Measurements from ENCODE around the gene TGFBR3L.

Gene TGFBR3L

DNA sequence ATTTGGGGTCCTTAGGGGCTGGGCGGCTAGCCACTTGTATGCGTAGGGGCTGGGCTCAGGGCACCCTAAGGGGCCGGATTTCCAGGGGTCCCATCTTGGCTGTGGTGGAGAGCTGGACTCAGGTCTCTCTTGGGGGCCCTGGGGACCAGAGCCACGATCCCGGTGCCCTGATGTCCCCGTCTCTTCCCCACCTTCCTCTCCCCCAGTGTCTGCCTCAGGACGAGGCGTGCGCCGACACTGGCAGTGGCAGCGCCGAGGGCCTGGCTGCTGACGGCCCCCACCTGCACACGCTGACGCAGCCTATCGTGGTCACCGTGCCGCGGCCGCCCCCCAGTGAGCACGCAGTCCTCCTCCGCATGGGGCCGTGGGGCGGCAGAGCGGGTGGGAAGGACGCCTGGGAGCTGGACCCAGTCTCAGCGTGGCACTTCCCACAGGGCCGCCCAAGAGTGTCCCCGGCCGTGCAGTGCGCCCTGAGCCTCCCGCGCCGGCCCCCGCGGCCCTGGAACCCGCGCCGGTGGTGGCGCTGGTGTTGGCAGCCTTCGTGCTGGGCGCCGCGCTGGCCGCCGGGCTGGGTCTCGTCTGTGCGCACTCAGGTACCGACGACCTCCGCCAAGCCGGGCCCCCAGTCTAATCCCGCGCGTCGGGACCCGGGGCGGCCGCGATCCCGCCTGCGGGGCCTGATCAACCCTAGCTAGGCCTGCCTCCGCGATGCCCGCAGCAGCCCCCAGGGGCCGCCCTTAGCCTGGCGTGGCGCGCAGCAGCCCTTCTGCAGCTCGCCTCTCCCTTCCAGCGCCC lies 2.8 kb downstream of the TGFBR3L start (continued):
- TF ChIP-seq ZNF529 (tag by site-specific recombination; IDR thresholded peaks at IDR 0.05; ENCODE audit: insufficient replicate concordance) (no peak), ZNF660 (tag by site-specific recombination; IDR thresholded peaks at IDR 0.05) (0 out of 2 replicates have a peak, but pooled peaks have one; percentile 60), ZNF792 (tag by site-specific recombination; IDR thresholded peaks at IDR 0.05) (no peak), GFI1B (tag by site-specific recombination; IDR thresholded peaks at IDR 0.05) (no peak), REPIN1 (tag by site-specific recombination; IDR thresholded peaks at IDR 0.05; ENCODE audit: low read depth) (no peak), GLIS1 (tag by site-specific recombination; IDR thresholded peaks at IDR 0.05) (peak; percentile 99), EGR2 (tag by site-specific recombination; IDR thresholded peaks at IDR 0.05; ENCODE audit: low read depth) (peak; percentile 82), ZNF221 (tag by site-specific recombination; IDR thresholded peaks at IDR 0.05; ENCODE audit: borderline replicate concordance) (no peak), ZXDB (tag by site-specific recombination; IDR thresholded peaks at IDR 0.05) (peak; percentile 22; the same call in 1 of the 2 replicates), ZNF148 (tag by site-specific recombination; IDR thresholded peaks at IDR 0.05; ENCODE audit: borderline replicate concordance) (no peak), ZNF777 (tag by site-specific recombination; IDR thresholded peaks at IDR 0.05; ENCODE audit: borderline replicate concordance) (no peak; the same call in 1 of the 2 replicates), ZNF416 (tag by site-specific recombination; IDR thresholded peaks at IDR 0.05) (no peak), GLIS2 (tag by site-specific recombination; IDR thresholded peaks at IDR 0.05) (peak; percentile 91), ZNF16 (tag by site-specific recombination; IDR thresholded peaks at IDR 0.05; ENCODE audit: low read depth) (no peak), ZNF621 (tag by site-specific recombination; IDR thresholded peaks at IDR 0.05) (no peak), ZNF121 (tag by site-specific recombination; IDR thresholded peaks at IDR 0.05) (no peak), ZBTB7A (tag by site-specific recombination; IDR thresholded peaks at IDR 0.05; ENCODE audit: low read depth) (no peak), ZNF239 (tag by site-specific recombination; IDR thresholded peaks at IDR 0.05) (no peak), ZBTB21 (tag by site-specific recombination; IDR thresholded peaks at IDR 0.05) (no peak), HOXC10 (CRISPR knock-in tag; IDR thresholded peaks at IDR 0.05) (no peak), RBAK (tag by site-specific recombination; IDR thresholded peaks at IDR 0.05) (no peak), ZNF664 (tag by site-specific recombination; IDR thresholded peaks at IDR 0.05) (no peak), ZNF248 (tag by site-specific recombination; IDR thresholded peaks at IDR 0.05) (no peak), ZNF10 (tag by site-specific recombination; IDR thresholded peaks at IDR 0.05) (peak; percentile 8; the same call in 1 of the 2 replicates), ZNF184 (tag by site-specific recombination; IDR thresholded peaks at IDR 0.05) (0 out of 2 replicates have a peak, but pooled peaks have one; percentile 25), ZNF211 (tag by site-specific recombination; IDR thresholded peaks at IDR 0.05; ENCODE audit: low read depth) (no peak), ZSCAN16 (tag by site-specific recombination; IDR thresholded peaks at IDR 0.05) (no peak), ZNF24 (tag by site-specific recombination; IDR thresholded peaks at IDR 0.05) (no peak), ZFP69B (tag by site-specific recombination; IDR thresholded peaks at IDR 0.05) (0 out of 2 replicates have a peak, but pooled peaks have one; percentile 22), ZNF600 (tag by site-specific recombination; IDR thresholded peaks at IDR 0.05) (peak; percentile 24; the same call in 1 of the 2 replicates), WT1 (tag by site-specific recombination; IDR thresholded peaks at IDR 0.05) (no peak), ZNF214 (tag by site-specific recombination; IDR thresholded peaks at IDR 0.05; ENCODE audit: borderline replicate concordance) (no peak), KLF1 (tag by site-specific recombination; IDR thresholded peaks at IDR 0.05) (no peak), ZNF560 (tag by site-specific recombination; IDR thresholded peaks at IDR 0.05; ENCODE audit: borderline replicate concordance) (no peak)
- TF ChIP-seq, protein P1, sequence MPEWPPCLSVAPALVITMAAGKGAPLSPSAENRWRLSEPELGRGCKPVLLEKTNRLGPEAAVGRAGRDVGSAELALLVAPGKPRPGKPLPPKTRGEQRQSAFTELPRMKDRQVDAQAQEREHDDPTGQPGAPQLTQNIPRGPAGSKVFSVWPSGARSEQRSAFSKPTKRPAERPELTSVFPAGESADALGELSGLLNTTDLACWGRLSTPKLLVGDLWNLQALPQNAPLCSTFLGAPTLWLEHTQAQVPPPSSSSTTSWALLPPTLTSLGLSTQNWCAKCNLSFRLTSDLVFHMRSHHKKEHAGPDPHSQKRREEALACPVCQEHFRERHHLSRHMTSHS (tag by site-specific recombination; IDR thresholded peaks at IDR 0.05): no peak
- TF ChIP-seq, protein P2, sequence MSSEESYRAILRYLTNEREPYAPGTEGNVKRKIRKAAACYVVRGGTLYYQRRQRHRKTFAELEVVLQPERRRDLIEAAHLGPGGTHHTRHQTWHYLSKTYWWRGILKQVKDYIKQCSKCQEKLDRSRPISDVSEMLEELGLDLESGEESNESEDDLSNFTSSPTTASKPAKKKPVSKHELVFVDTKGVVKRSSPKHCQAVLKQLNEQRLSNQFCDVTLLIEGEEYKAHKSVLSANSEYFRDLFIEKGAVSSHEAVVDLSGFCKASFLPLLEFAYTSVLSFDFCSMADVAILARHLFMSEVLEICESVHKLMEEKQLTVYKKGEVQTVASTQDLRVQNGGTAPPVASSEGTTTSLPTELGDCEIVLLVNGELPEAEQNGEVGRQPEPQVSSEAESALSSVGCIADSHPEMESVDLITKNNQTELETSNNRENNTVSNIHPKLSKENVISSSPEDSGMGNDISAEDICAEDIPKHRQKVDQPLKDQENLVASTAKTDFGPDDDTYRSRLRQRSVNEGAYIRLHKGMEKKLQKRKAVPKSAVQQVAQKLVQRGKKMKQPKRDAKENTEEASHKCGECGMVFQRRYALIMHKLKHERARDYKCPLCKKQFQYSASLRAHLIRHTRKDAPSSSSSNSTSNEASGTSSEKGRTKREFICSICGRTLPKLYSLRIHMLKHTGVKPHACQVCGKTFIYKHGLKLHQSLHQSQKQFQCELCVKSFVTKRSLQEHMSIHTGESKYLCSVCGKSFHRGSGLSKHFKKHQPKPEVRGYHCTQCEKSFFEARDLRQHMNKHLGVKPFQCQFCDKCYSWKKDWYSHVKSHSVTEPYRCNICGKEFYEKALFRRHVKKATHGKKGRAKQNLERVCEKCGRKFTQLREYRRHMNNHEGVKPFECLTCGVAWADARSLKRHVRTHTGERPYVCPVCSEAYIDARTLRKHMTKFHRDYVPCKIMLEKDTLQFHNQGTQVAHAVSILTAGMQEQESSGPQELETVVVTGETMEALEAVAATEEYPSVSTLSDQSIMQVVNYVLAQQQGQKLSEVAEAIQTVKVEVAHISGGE (tag by site-specific recombination; conservative IDR thresholded peaks at IDR 0.05; ENCODE audit: low read depth): no peak
